ENCODE data around the gene SNED1.

Gene SNED1

DNA sequence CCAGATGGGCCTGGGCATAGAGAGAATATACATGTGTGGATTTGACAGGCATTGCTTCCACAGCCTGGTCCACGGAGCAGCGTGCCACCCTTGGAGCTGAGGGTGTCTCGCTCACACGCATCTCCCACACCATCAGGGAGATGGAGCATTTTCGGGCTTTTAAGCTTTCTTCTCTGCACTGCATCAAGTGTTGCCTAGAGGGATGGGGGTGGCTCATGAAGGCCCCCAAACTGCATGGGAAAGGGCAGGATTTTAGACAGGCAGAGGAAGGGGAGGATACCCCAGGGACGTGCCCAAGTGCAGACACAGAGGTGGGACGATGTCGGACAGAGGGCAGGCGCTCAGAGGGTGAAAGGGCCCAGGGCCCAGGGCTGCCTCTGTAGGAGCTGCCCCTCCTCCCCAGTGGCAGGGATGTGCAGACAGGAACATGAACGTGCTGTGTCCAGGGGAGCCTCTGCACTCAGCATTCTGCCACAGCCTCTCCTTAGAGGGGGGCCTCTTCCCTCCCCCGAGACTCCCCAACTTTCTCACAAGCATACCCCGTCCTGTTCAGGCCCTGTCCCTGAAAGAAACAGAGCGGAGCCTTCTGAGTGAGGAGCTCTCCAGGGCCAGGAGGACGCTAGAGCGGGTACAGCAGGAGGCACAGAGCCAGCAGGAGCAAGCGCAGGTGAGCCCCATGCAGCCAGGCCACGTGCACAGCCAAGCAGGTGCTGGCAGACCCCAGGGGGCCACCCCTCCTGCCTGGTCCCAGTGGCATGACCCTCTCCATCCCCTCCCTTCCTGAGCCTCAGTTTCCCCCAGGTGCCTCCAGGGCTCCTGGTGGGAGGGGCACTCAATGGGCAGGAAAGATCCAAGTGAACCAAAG, 42.9 kb upstream of the SNED1 start:
- Histone ChIP-seq H3K4me1 (ENCODE audit: control insufficient read depth, insufficient read depth, low read length, poor library complexity, severe bottlenecking) (no peaks in the 10 kb centered on the region), H3K9me3 (ENCODE audit: control insufficient read depth, low read length) (no peaks in the 10 kb centered on the region), H3K36me3 (ENCODE audit: control insufficient read depth, insufficient read depth, low read length) (no peaks in the 10 kb centered on the region), H3K27me3 (replicated peaks; ENCODE audit: control insufficient read depth, insufficient read depth, low read length, poor library complexity, severe bottlenecking) (peaks cover 6% of the 10 kb centered on the region), H3K4me3 (ENCODE audit: insufficient read depth, low read depth, low read length, poor library complexity, severe bottlenecking) (no peak overlapping the region), H3K27ac (ENCODE audit: insufficient read depth, low read length, poor library complexity, severe bottlenecking) (no peak overlapping the region)
- no peak for DNase-seq

DNA sequence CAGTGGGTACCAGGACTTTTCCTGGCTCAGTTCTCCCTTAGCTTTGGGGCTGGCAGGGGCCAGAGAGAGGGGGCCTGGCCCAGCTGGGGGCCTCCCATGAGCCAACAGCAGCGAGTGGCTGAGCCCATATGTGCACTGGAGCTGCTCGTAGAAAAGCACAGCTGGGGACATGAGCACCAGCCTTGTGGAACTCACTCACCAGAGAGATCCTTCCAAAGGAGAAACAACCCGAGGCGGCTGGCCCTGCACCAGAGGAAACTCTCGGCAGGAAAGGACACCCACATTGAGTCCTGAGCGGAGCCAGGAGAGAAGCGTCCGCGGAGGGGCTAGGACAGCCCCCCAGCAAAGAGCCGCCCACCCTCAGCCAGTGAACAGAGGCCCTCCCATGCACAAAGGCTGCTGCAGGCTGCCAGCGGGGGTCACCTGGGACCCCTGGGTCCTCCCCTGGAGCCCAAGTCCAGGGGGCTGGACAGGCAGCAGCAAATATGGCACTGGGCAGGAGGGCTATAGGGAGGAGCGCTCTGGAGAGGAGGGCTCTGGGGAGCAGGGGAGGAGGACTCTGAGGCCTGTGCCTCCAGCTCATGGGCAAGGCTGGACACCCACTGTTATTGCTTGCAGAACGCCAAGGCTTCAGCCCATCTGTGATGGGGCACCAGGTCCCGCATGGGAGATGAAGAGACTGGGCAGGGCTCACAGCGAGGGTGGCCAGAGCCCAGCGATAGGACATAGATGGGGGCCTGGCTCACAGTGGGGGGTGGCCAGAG, 42.1 kb upstream of the SNED1 start:
- Histone ChIP-seq H3K9me3 (ENCODE audit: control insufficient read depth, low read length) (no peaks in the 10 kb centered on the region), H3K27me3 (replicated peaks; ENCODE audit: control insufficient read depth, insufficient read depth, low read length, poor library complexity, severe bottlenecking) (peaks cover 6% of the 10 kb centered on the region), H3K36me3 (ENCODE audit: control insufficient read depth, insufficient read depth, low read length) (no peaks in the 10 kb centered on the region), H3K4me1 (ENCODE audit: control insufficient read depth, insufficient read depth, low read length, poor library complexity, severe bottlenecking) (no peaks in the 10 kb centered on the region), H3K4me3 (ENCODE audit: insufficient read depth, low read depth, low read length, poor library complexity, severe bottlenecking) (no peak overlapping the region), H3K27ac (ENCODE audit: insufficient read depth, low read length, poor library complexity, severe bottlenecking) (no peak overlapping the region)
- no peak for DNase-seq

DNA sequence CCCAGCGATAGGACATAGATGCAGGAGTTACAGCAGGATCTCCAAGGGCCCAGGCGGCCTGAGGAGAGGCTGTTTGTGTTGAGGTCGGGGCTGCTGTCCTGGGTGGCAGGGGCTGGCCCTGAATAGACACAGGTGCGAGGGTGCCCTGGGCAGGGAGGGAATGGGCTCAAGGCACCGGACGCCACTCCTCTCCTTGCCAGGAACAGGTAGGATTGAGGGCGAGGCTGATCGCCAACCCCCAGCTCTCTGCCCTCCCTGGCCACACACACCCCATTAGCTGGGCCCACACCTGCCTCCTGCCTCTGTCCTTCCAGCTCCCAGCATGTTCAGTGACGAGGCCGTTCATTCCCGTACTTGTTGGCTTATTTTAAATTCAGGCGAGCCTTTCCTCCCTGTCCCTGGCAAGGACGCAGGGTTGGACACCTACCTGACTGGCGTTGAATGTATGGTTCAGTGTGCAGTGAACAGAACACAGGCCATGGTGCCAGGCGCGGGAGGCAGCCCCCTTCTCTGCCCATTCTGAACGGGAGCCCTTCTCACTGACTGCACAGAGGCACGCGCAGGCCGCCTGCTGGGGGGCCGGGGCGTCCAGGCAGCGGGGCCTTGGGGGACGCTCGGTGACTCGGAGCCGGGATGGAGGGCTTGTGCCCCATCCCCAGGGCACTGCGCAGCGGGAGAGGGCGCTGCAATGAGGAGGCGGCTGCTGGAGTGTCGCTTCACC, 41.3 kb upstream of the SNED1 start:
- Histone ChIP-seq H3K27ac (ENCODE audit: insufficient read depth, low read length, poor library complexity, severe bottlenecking) (no peak overlapping the region), H3K36me3 (ENCODE audit: control insufficient read depth, insufficient read depth, low read length) (no peaks in the 10 kb centered on the region), H3K27me3 (replicated peaks; ENCODE audit: control insufficient read depth, insufficient read depth, low read length, poor library complexity, severe bottlenecking) (peaks cover 6% of the 10 kb centered on the region), H3K4me3 (ENCODE audit: insufficient read depth, low read depth, low read length, poor library complexity, severe bottlenecking) (no peak overlapping the region), H3K9me3 (ENCODE audit: control insufficient read depth, low read length) (no peaks in the 10 kb centered on the region), H3K4me1 (ENCODE audit: control insufficient read depth, insufficient read depth, low read length, poor library complexity, severe bottlenecking) (no peaks in the 10 kb centered on the region)
- DNase-seq, result no peak

DNA sequence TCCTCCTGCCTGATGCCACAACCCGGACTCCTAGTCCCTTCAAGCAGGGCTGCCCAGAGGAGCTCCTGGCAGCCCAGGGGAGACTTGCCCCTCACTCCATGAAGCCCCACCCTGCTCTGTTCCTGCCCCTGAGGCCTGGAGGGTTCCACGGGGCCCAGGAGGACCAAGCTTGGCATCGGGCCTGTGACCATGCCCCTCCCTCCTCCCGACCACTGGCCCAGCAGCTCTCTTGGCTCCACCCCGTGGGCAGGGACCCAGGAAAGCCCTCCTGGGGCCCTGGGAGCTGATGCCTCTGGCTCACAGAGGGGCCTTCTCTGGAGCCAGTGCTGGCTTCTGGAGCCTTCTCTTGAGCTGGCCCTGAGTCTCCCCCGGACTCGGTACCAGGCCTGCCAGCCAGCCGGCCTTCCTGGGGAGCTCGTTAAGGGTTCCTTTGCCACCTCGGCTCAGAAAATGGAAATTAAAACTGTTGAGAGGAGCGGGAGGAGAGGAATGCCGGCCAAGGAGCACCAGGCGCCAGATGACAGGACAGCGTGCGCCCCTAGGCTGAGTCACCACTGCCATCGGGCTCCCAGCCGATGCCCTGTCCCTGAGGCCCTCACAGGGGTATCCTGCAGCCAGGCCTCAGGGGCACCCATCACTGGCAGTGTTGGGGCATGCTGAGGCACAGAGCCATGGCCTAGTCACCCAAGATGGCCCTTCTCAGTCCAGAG, 40.6 kb upstream of the SNED1 start:
- H3K9me3 ChIP-seq (ENCODE audit: control insufficient read depth, low read length), result no peaks in the 10 kb centered on the region
- DNase-seq, result no peak
- no peak overlapping the region for H3K4me3 ChIP-seq (ENCODE audit: insufficient read depth, low read depth, low read length, poor library complexity, severe bottlenecking)
- no peaks in the 10 kb centered on the region for H3K36me3 ChIP-seq (ENCODE audit: control insufficient read depth, insufficient read depth, low read length)
- peaks cover 6% of the 10 kb centered on the region for H3K27me3 ChIP-seq (replicated peaks; ENCODE audit: control insufficient read depth, insufficient read depth, low read length, poor library complexity, severe bottlenecking)
- H3K4me1 ChIP-seq (ENCODE audit: control insufficient read depth, insufficient read depth, low read length, poor library complexity, severe bottlenecking), result no peaks in the 10 kb centered on the region
- no peak overlapping the region for H3K27ac ChIP-seq (ENCODE audit: insufficient read depth, low read length, poor library complexity, severe bottlenecking)

DNA sequence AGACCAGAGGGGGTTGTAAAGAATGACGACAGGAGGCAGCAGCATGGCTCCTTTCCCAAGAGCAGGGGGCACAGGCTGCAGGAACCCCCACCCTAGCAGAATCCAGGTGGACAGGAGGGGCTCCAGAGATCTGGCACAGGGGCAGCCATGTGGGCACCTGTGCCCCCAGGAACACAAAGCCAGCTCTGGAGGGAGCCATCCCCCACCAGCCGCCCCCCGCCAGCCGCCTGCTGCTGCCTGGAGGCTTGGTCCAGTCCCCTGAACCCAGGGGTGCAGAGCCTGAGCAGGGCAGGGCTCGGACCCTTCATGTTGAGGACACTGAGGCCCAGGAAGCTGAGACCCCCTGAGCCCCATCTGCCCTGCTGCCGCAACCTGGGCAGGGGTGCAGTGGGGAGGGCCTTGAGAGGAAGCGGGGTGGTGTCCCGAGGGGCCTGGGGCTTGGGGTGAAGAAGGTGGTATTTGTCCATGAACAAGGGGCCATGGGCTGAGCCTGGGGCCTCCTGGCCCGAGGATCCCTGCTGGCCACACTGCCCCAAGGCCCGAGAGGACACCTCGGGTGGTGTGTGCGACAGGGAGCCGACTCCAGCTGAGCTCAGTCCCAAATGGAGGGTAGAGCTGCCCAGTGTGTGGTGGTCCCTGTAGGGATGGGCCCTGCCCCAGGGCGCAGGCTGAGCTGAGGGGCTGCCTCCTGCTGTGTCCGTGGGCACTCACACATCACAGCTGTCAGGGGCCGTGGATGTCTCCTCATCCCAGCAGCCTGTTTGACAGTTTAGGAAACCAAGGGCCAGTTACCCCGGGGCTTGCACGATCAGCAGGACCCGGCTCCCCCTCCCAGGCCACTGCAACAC, 39.8 kb upstream of the SNED1 start:
- Histone ChIP-seq H3K4me1 (ENCODE audit: control insufficient read depth, insufficient read depth, low read length, poor library complexity, severe bottlenecking) (no peaks in the 10 kb centered on the region), H3K27me3 (replicated peaks; ENCODE audit: control insufficient read depth, insufficient read depth, low read length, poor library complexity, severe bottlenecking) (peaks cover 6% of the 10 kb centered on the region)

DNA sequence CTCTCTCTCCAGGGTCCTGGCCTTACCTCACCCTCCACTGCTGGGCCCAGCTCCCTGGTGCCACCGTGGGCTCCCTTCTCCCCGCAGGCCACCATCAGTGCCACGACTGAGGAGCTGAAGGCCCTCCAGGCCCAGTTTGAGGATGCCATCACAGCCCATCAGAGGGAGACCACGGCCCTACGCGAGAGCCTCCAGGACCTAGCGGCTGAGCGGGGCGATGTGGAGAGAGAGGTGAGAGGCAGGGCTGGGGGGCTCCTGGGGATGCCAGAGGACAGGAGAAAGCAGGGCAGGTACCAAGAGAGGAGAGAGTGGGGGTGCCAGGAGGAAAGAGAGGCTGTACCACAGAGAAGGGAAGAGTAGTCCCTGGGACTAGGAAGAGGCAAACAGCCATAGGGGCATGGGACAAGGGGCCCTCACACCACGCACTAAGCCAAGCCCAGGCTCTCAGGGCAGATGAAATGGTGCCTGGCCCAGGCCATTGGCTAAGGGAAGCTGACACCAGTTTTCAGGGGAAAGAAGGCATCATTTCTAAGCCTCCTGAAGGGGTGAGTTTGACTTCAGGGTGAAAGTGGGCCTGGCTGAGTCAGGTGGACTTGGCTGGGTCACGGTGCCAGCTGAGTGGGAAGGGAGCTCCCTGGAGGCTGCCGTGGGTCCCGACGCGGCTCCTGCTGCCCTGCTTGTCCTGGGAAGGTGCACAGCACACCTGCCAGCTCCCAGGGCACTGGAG, 39.0 kb upstream of the SNED1 start:
- Histone ChIP-seq H3K4me1 (ENCODE audit: control insufficient read depth, insufficient read depth, low read length, poor library complexity, severe bottlenecking) (no peaks in the 10 kb centered on the region), H3K4me3 (ENCODE audit: insufficient read depth, low read depth, low read length, poor library complexity, severe bottlenecking) (no peak overlapping the region), H3K9me3 (ENCODE audit: control insufficient read depth, low read length) (no peaks in the 10 kb centered on the region), H3K36me3 (ENCODE audit: control insufficient read depth, insufficient read depth, low read length) (no peaks in the 10 kb centered on the region), H3K27ac (ENCODE audit: insufficient read depth, low read length, poor library complexity, severe bottlenecking) (no peak overlapping the region), H3K27me3 (replicated peaks; ENCODE audit: control insufficient read depth, insufficient read depth, low read length, poor library complexity, severe bottlenecking) (peaks cover 6% of the 10 kb centered on the region)
- DNase-seq, result no peak

More for the DNA sequence above, 39.8 kb upstream of the SNED1 start:
- no peak overlapping the region for H3K27ac ChIP-seq (ENCODE audit: insufficient read depth, low read length, poor library complexity, severe bottlenecking)
- no peaks in the 10 kb centered on the region for H3K9me3 ChIP-seq (ENCODE audit: control insufficient read depth, low read length)
- DNase-seq, result no peak
- H3K4me3 ChIP-seq (ENCODE audit: insufficient read depth, low read depth, low read length, poor library complexity, severe bottlenecking), result no peak overlapping the region
- H3K36me3 ChIP-seq (ENCODE audit: control insufficient read depth, insufficient read depth, low read length), result no peaks in the 10 kb centered on the region

DNA sequence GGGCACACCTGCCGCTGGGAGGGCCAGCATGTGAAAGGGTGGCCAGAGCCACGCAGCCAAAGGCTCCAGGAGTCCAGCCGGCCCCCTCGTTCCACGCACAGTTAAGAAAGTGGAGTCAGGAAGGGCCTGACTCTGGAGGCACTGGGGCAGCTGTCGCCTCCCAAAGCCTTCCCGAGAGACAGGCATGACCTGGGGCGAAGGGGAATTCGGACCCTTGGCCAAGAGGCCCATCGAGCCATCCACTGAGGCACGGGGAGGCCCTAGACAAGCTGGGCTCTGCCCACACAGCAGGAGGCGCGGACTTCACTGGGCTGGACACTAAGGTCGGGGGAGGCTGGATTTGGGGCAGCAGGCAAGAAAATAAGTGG, 38.5 kb upstream of the SNED1 start:
- H3K9me3 ChIP-seq (ENCODE audit: control insufficient read depth, low read length), result no peaks in the 10 kb centered on the region
- peaks cover 6% of the 10 kb centered on the region for H3K27me3 ChIP-seq (replicated peaks; ENCODE audit: control insufficient read depth, insufficient read depth, low read length, poor library complexity, severe bottlenecking)
- no peak overlapping the region for H3K4me3 ChIP-seq (ENCODE audit: insufficient read depth, low read depth, low read length, poor library complexity, severe bottlenecking)
- H3K4me1 ChIP-seq (ENCODE audit: control insufficient read depth, insufficient read depth, low read length, poor library complexity, severe bottlenecking), result no peaks in the 10 kb centered on the region
- no peak overlapping the region for H3K27ac ChIP-seq (ENCODE audit: insufficient read depth, low read length, poor library complexity, severe bottlenecking)
- no peak for DNase-seq
- no peaks in the 10 kb centered on the region for H3K36me3 ChIP-seq (ENCODE audit: control insufficient read depth, insufficient read depth, low read length)

DNA sequence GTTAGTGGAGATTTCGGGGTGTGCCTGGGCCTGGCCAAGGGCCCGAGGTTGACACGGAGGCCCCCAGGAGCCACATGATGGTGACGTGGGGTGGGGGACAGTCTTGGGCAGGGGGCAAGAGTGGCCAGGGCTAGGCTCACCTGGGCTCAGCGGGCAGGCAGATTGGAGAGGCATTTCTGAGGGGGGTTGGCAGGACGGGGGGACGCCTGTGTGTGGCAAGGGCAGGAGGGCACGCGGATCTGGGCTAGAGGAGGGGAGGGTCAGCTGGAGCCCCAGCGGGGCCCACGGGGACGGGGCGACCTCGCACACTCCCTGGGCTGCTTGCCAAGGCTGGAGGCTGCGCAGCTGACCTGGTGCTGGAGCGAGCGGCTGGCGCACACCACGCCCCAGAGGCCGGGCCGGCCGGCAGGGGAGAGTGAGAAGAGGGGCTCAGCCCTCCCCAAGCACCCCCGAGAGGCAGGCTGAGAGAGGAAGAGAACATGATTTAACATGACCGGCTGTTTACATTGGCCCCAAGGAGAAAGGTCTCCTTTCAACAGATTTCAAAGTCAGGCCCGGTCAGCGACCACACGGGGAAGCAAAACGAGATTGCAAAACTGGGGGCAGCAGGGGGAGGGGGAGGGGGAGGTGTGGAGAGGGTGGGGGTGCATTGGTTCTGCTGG, 38.0 kb upstream of the SNED1 start:
- Histone ChIP-seq H3K4me3 (ENCODE audit: insufficient read depth, low read depth, low read length, poor library complexity, severe bottlenecking) (no peak overlapping the region), H3K27ac (ENCODE audit: insufficient read depth, low read length, poor library complexity, severe bottlenecking) (no peak overlapping the region), H3K9me3 (ENCODE audit: control insufficient read depth, low read length) (no peaks in the 10 kb centered on the region), H3K27me3 (replicated peaks; ENCODE audit: control insufficient read depth, insufficient read depth, low read length, poor library complexity, severe bottlenecking) (peaks cover 6% of the 10 kb centered on the region), H3K36me3 (ENCODE audit: control insufficient read depth, insufficient read depth, low read length) (no peaks in the 10 kb centered on the region), H3K4me1 (ENCODE audit: control insufficient read depth, insufficient read depth, low read length, poor library complexity, severe bottlenecking) (no peaks in the 10 kb centered on the region)
- no peak for DNase-seq

Data from effector memory CD4-positive, alpha-beta T cell (primary cell).